ENCODE data around the gene CAVIN4. TPM values are rescaled to one million over a fixed set of nuclear protein-coding genes. Genes with fewer than 3 reads are reported as not detected.

CAVIN4 gene
- total and polyA plus RNA-seq, 2 experiments from 2014 or later, result 0.65 to 1.7 TPM

DNA sequence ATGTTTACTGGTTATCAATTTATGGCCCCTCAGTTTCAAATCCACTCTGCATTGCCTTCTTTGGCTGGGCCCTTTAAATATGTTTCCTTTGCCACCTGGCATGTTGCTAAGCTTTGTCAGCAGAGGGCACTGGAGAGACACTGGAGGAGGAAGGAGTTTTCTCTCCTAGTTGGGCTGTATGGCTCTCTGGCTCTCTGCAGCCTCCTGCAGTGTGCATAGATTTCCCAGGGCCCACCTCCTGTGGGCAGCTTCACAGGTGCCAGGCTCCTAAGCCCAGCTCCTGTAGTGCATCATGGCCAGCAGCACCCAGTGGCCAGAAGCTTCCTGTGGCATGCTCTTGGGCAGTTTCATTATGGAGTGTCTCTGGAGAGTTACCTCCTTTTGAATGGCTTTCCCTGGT is 23.3 kb downstream of the CAVIN4 start:
- Histone ChIP-seq H3K9me2 (ENCODE audit: insufficient read depth) (no peaks in the 10 kb centered on the region), H3K4me3 (no peak overlapping the region), H3K36me3 (ENCODE audit: low read depth) (no peaks in the 10 kb centered on the region), H3K79me2 (ENCODE audit: insufficient read depth) (no peaks in the 10 kb centered on the region), H3K4me2 (ENCODE audit: unreplicated experiment) (no peak overlapping the region), H3F3A (ENCODE audit: insufficient read depth) (0 out of 2 replicates have a peak, but pooled peaks cover 13% of the 10 kb centered on the region), H3K27ac (no peak overlapping the region), H3K9me3 (ENCODE audit: low read depth) (no peaks in the 10 kb centered on the region), H3K9ac (no peak overlapping the region), H3K4me1 (ENCODE audit: insufficient read depth) (no peaks in the 10 kb centered on the region), H2AFZ (no peak overlapping the region), H3K27me3 (replicated peaks; ENCODE audit: insufficient read depth) (no peaks in the 10 kb centered on the region), H4K20me1 (ENCODE audit: insufficient read depth) (no peaks in the 10 kb centered on the region)
- DNase-seq, result peak; percentile 84
- TF ChIP-seq EZH2phosphoT487 (IDR thresholded peaks at IDR 0.05; ENCODE audit: insufficient read depth, low read depth) (no peak), EZH2 (IDR thresholded peaks at IDR 0.05; ENCODE audit: insufficient read depth, poor library complexity, severe bottlenecking) (no peak)
- in situ Hi-C loops (cut with MboI), result loop anchor here (10.0 kb wide), 1 partner anchor 704 kb away; no protein-coding TSS in a partner anchor

DNA sequence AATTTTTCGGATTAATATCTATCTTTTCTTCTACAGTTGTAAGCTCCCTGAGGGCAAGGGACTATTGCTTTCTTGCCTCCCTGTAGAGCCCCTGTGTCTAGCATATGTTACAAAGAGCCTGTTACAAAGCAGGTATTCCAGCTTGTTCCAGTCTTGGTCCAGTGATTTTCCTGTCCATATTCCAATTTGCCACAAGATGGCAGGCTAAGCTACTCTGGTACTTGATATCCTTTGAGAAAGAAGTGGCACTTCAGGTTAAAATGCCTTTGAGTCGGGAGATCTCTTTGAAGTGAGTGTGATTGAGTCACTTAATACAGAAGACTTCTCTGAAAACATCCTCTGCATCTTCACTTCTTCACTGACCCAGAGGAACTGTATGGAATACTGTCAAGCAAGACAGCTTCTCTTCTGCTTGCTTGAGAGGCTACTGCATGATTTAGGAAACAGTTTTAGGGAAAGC is 24.5 kb downstream of the CAVIN4 start:
- Histone ChIP-seq H3K9me3 (ENCODE audit: low read depth) (no peaks in the 10 kb centered on the region), H3F3A (ENCODE audit: insufficient read depth) (0 out of 2 replicates have a peak, but pooled peaks cover 13% of the 10 kb centered on the region), H4K20me1 (ENCODE audit: insufficient read depth) (no peaks in the 10 kb centered on the region), H3K4me1 (ENCODE audit: insufficient read depth) (no peaks in the 10 kb centered on the region), H3K4me2 (ENCODE audit: unreplicated experiment) (no peak overlapping the region), H3K27ac (no peak overlapping the region), H3K79me2 (ENCODE audit: insufficient read depth) (no peaks in the 10 kb centered on the region), H3K9me2 (ENCODE audit: insufficient read depth) (no peaks in the 10 kb centered on the region), H3K4me3 (no peak overlapping the region), H3K27me3 (replicated peaks; ENCODE audit: insufficient read depth) (no peaks in the 10 kb centered on the region), H3K9ac (no peak overlapping the region), H2AFZ (no peak overlapping the region), H3K36me3 (ENCODE audit: low read depth) (no peaks in the 10 kb centered on the region)
- WGBS, 2 experiments (ENCODE audit: low coverage in 1 of 2, low lambda C conversion rate in 2 of 2, missing lambda C conversion rate in 2 of 2), result 5 to 7% methylated on average over 2 of the region's 2 CpGs
- DNase-seq, result peak; percentile 62
- TF ChIP-seq EZH2 (IDR thresholded peaks at IDR 0.05; ENCODE audit: insufficient read depth, poor library complexity, severe bottlenecking) (no peak), EZH2phosphoT487 (IDR thresholded peaks at IDR 0.05; ENCODE audit: insufficient read depth, low read depth) (no peak)
- in situ Hi-C loops (cut with MboI), result loop anchor here (10.0 kb wide), 1 partner anchor 702 kb away; no protein-coding TSS in a partner anchor

DNA sequence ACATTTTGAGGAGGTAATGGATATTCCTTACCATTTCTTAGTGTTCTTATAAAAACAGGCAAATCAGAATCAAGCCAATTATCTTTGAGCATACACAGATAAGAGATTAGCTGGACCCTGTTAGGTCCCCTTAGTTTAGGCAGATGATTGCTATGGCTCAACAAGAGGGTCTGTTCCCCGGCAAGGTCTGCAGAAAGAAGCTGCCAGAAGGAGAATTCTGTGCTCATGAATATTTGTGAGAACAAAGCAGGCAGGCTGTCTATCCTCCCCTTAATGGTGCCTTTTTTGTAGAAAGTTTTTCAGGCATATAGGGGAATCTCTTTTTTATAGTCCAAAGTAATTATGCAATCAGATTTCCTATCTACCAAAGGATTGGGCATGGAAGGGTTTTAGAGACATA is 27.5 kb downstream of the CAVIN4 start:
- Histone ChIP-seq H3F3A (ENCODE audit: insufficient read depth) (no peaks in the 10 kb centered on the region), H3K4me2 (ENCODE audit: unreplicated experiment) (no peak overlapping the region), H3K9me3 (ENCODE audit: low read depth) (no peaks in the 10 kb centered on the region), H3K4me3 (no peak overlapping the region), H2AFZ (no peak overlapping the region), H3K9ac (no peak overlapping the region), H4K20me1 (ENCODE audit: insufficient read depth) (no peaks in the 10 kb centered on the region), H3K27me3 (replicated peaks; ENCODE audit: insufficient read depth) (no peaks in the 10 kb centered on the region), H3K4me1 (ENCODE audit: insufficient read depth) (no peaks in the 10 kb centered on the region), H3K36me3 (ENCODE audit: low read depth) (no peaks in the 10 kb centered on the region), H3K79me2 (ENCODE audit: insufficient read depth) (no peaks in the 10 kb centered on the region), H3K27ac (no peak overlapping the region), H3K9me2 (ENCODE audit: insufficient read depth) (no peaks in the 10 kb centered on the region)
- in situ Hi-C loops (cut with MboI), result loop anchor here (10.0 kb wide), 1 partner anchor 699 kb away; no protein-coding TSS in a partner anchor
- TF ChIP-seq EZH2phosphoT487 (IDR thresholded peaks at IDR 0.05; ENCODE audit: insufficient read depth, low read depth) (no peak), EZH2 (IDR thresholded peaks at IDR 0.05; ENCODE audit: insufficient read depth, poor library complexity, severe bottlenecking) (no peak)
- WGBS, 2 experiments (ENCODE audit: low coverage in 1 of 2, low lambda C conversion rate in 2 of 2, missing lambda C conversion rate in 2 of 2), result 30% methylated on average over 1 of the region's 1 CpG
- DNase-seq, result no peak

DNA sequence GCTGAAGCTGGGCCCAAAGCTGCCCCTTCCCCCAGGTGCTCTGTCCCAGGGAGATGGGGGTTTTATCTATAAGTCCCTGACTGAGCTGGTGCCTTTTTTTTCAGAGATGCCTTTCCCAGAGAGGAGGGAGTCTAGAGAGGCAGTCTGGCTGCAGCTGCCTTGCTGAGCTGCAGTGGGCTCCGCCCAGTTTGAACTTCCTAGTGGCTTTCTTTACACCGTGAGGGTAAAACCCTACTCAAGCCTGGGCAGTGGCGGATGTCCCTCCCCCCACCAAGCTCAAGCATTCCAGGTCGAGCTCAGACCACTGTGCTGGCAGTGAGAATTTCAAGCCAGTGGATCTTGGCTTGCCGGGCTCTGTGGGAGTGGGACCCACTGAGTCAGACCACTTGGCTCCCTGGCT is 41.3 kb downstream of the CAVIN4 start:
- Histone ChIP-seq H2AFZ (no peak overlapping the region), H3K4me1 (ENCODE audit: insufficient read depth) (no peaks in the 10 kb centered on the region), H3K4me2 (ENCODE audit: unreplicated experiment) (no peak overlapping the region), H3F3A (ENCODE audit: insufficient read depth) (no peaks in the 10 kb centered on the region), H3K27ac (no peak overlapping the region), H3K27me3 (replicated peaks; ENCODE audit: insufficient read depth) (no peaks in the 10 kb centered on the region), H3K36me3 (ENCODE audit: low read depth) (no peaks in the 10 kb centered on the region), H3K9ac (no peak overlapping the region), H3K4me3 (no peak overlapping the region), H4K20me1 (ENCODE audit: insufficient read depth) (no peaks in the 10 kb centered on the region), H3K79me2 (ENCODE audit: insufficient read depth) (no peaks in the 10 kb centered on the region), H3K9me2 (ENCODE audit: insufficient read depth) (no peaks in the 10 kb centered on the region), H3K9me3 (ENCODE audit: low read depth) (no peaks in the 10 kb centered on the region)
- DNase-seq, result no peak
- TF ChIP-seq EZH2 (IDR thresholded peaks at IDR 0.05; ENCODE audit: insufficient read depth, poor library complexity, severe bottlenecking), result no peak
- no peak for TF ChIP-seq EZH2phosphoT487 (IDR thresholded peaks at IDR 0.05; ENCODE audit: insufficient read depth, low read depth)
- in situ Hi-C loops (cut with MboI), result no loop called here
- WGBS, 2 experiments (ENCODE audit: low coverage in 1 of 2, low lambda C conversion rate in 2 of 2, missing lambda C conversion rate in 2 of 2), result 17 to 25% methylated on average over 5 of the region's 5 CpGs

DNA sequence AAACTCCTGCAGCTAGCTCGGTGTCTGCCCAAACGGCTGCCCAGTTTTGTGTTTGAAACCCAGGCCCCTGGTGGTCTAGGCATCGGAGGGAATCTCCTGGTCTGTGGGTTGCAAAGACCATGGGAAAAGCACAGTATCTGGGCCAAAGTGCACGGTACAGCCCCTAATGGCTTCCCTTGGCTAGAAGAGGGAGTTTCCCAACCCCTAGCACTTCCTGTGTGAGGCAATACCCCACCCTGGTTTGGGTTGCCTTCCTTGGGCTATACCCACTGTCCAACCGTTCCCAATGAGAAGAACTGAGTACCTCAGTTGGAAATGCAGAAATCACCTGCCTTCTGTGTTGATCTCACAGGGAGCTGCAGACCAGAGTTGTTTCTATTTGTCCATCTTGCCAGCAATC is 41.8 kb downstream of the CAVIN4 start:
- in situ Hi-C loops (cut with MboI), result no loop called here

More for the DNA sequence above, 41.8 kb downstream of the CAVIN4 start:
- H3F3A ChIP-seq (ENCODE audit: insufficient read depth), result no peaks in the 10 kb centered on the region
- TF ChIP-seq EZH2 (IDR thresholded peaks at IDR 0.05; ENCODE audit: insufficient read depth, poor library complexity, severe bottlenecking), result no peak
- no peak for TF ChIP-seq EZH2phosphoT487 (IDR thresholded peaks at IDR 0.05; ENCODE audit: insufficient read depth, low read depth)
- no peak for DNase-seq
- H3K9me2 ChIP-seq (ENCODE audit: insufficient read depth), result no peaks in the 10 kb centered on the region
- H3K9ac ChIP-seq, result no peak overlapping the region
- no peaks in the 10 kb centered on the region for H3K36me3 ChIP-seq (ENCODE audit: low read depth)
- H3K27ac ChIP-seq, result no peak overlapping the region
- no peak overlapping the region for H2AFZ ChIP-seq
- WGBS, 2 experiments (ENCODE audit: low coverage in 1 of 2, low lambda C conversion rate in 2 of 2, missing lambda C conversion rate in 2 of 2), result 20 to 33% methylated on average over 5 of the region's 5 CpGs
- H4K20me1 ChIP-seq (ENCODE audit: insufficient read depth), result no peaks in the 10 kb centered on the region
- H3K4me3 ChIP-seq, result no peak overlapping the region
- H3K9me3 ChIP-seq (ENCODE audit: low read depth), result no peaks in the 10 kb centered on the region
- no peaks in the 10 kb centered on the region for H3K27me3 ChIP-seq (replicated peaks; ENCODE audit: insufficient read depth)
- no peaks in the 10 kb centered on the region for H3K4me1 ChIP-seq (ENCODE audit: insufficient read depth)
- no peak overlapping the region for H3K4me2 ChIP-seq (ENCODE audit: unreplicated experiment)
- H3K79me2 ChIP-seq (ENCODE audit: insufficient read depth), result no peaks in the 10 kb centered on the region

Data from GM23248 (cell line).